Endothelial cell (in vitro differentiated cells): ENCODE results near the gene KIF4A. TPM values are rescaled to one million over a fixed set of nuclear protein-coding genes. Genes with fewer than 3 reads are reported as not detected.

Experiments used
- DNase-seq: peaks from one replicate; pipeline ENCODE4 v3.0.0; 2021; ENCODE audit warnings: low spot score
- H3K27ac Mint-ChIP-seq: one replicate; pipeline ENCODE4 v1.8.0; 2021; ENCODE audit warnings: mixed read lengths, inconsistent platforms; ENCODE audit not compliant: unreplicated experiment
- H3K27me3 Mint-ChIP-seq: one replicate; pipeline ENCODE4 v1.8.0; 2021; ENCODE audit warnings: mild to moderate bottlenecking, moderate library complexity, mixed read lengths, inconsistent platforms; ENCODE audit not compliant: unreplicated experiment
- H3K36me3 Mint-ChIP-seq: one replicate; pipeline ENCODE4 v1.8.0; 2021; ENCODE audit warnings: mild to moderate bottlenecking, low read depth, mixed read lengths, inconsistent platforms; ENCODE audit not compliant: unreplicated experiment
- H3K4me1 Mint-ChIP-seq: one replicate; pipeline ENCODE4 v1.8.0; 2021; ENCODE audit warnings: mild to moderate bottlenecking, mixed read lengths, inconsistent platforms; ENCODE audit not compliant: unreplicated experiment
- H3K4me3 Mint-ChIP-seq: one replicate; pipeline ENCODE4 v1.8.0; 2021; ENCODE audit warnings: mild to moderate bottlenecking, mixed read lengths, inconsistent platforms; ENCODE audit not compliant: unreplicated experiment
- H3K9me3 Mint-ChIP-seq: one replicate; pipeline ENCODE4 v1.8.0; 2021; ENCODE audit warnings: mixed read lengths, inconsistent platforms; ENCODE audit not compliant: unreplicated experiment
- CTCF ChIP-seq: fragments of 200-600 bp; sonication (generic); IDR thresholded peaks from one replicate; pipeline ENCODE4 v1.5.0; 2021; ENCODE audit warnings: antibody characterized with exemption; ENCODE audit not compliant: unreplicated experiment
- total RNA-seq: library from RNA; stranded (reverse); fragmentation: NEBNext Ultra II Directional; extraction: Animal tissue kit (Norgen Biotek cat#: 25700); gene quantifications from one replicate; pipeline ENCODE4 v1.2.1, GENCODE V29; 2021; ENCODE audit not compliant: unreplicated experiment

The KIF4A gene
- total RNA-seq, 1 donor from 2014 or later = 7.6 TPM

- peaks cover 7% of the 10 kb centered on the region for H3K36me3 Mint-ChIP-seq
- DNase-seq = no peak
- no peak within 1 kb of the TSS for H3K27ac Mint-ChIP-seq
- no peaks in the 10 kb centered on the region for H3K9me3 Mint-ChIP-seq
- H3K4me1 Mint-ChIP-seq = no peaks in the 10 kb centered on the region
- H3K4me3 Mint-ChIP-seq = no peak within 1 kb of the TSS
- no peaks in the 10 kb centered on the region for H3K27me3 Mint-ChIP-seq
- TF ChIP-seq CTCF = no peak
Observed at GRCh38 chrX:70281951-70282350, 8.0 kb upstream of the KIF4A start, which contains the start of gene RAB41. Gene RAB41, plus strand, starts transcription at chrX:70282172. Its CDS starts 46 bp downstream, at chrX:70282218.

GRCh38 chrX:70289168-70289792 lies 624 bp upstream of the KIF4A start:
- DNase-seq = no peak
- TF ChIP-seq CTCF = no peak
- Mint-ChIP-seq H3K27me3 (peaks cover 2% of the 10 kb centered on the region), H3K4me3 (peak overlapping the region; percentile 95), H3K4me1 (peaks cover 3% of the 10 kb centered on the region), H3K9me3 (no peaks in the 10 kb centered on the region), H3K27ac (peak overlapping the region; percentile 80), H3K36me3 (peaks cover 4% of the 10 kb centered on the region)

GRCh38 chrX:70292788-70293187 lies 2.9 kb downstream of the KIF4A start:
- TF ChIP-seq CTCF = no peak
- Mint-ChIP-seq H3K27ac (no peak overlapping the region), H3K36me3 (peaks cover 4% of the 10 kb centered on the region), H3K4me3 (no peak overlapping the region), H3K9me3 (no peaks in the 10 kb centered on the region), H3K27me3 (peaks cover 2% of the 10 kb centered on the region), H3K4me1 (peaks cover 3% of the 10 kb centered on the region)
- DNase-seq = no peak

GRCh38 chrX:70293621-70294020 lies 3.7 kb downstream of the KIF4A start:
- Mint-ChIP-seq H3K27ac (no peak overlapping the region), H3K9me3 (no peaks in the 10 kb centered on the region), H3K27me3 (no peaks in the 10 kb centered on the region), H3K36me3 (peaks cover 4% of the 10 kb centered on the region), H3K4me3 (no peak overlapping the region), H3K4me1 (peaks cover 3% of the 10 kb centered on the region)
- DNase-seq = no peak
- TF ChIP-seq CTCF = no peak

GRCh38 chrX:70301716-70302115 lies 11.8 kb downstream of the KIF4A start:
- no peak for TF ChIP-seq CTCF
- H3K4me1 Mint-ChIP-seq = no peaks in the 10 kb centered on the region
- no peaks in the 10 kb centered on the region for H3K9me3 Mint-ChIP-seq
- no peak overlapping the region for H3K4me3 Mint-ChIP-seq
- no peaks in the 10 kb centered on the region for H3K36me3 Mint-ChIP-seq
- no peak for DNase-seq
- peak overlapping the region; percentile 76 for H3K27ac Mint-ChIP-seq
- peaks cover 2% of the 10 kb centered on the region for H3K27me3 Mint-ChIP-seq
